Measurements from ENCODE around the gene TRAPPC11. TPM values are rescaled to one million over a fixed set of nuclear protein-coding genes. Genes with fewer than 3 reads are reported as not detected.

The TRAPPC11 gene
- total and polyA plus RNA-seq, 2 of the 13 experiments (the other 11 are each of a cell fraction or from before 2014, with no cell fraction given) = 18.0 to 23.2 TPM

- no peak for TF ChIP-seq ELF1 (CRISPR knock-in tag; IDR thresholded peaks at IDR 0.05)
- peak; percentile 32; the same call in 1 of the 2 replicates for TF ChIP-seq SIN3A (IDR thresholded peaks at IDR 0.05; ENCODE audit: borderline replicate concordance, low read depth, low read length)
- TF ChIP-seq ERF (CRISPR knock-in tag; IDR thresholded peaks at IDR 0.05) = no peak
- TF ChIP-seq EEA1 (CRISPR knock-in tag; IDR thresholded peaks at IDR 0.05; ENCODE audit: borderline replicate concordance) = 0 out of 2 replicates have a peak, but pooled peaks have one; percentile 47
- TF ChIP-seq ZC3H4 (CRISPR knock-in tag; IDR thresholded peaks at IDR 0.05; ENCODE audit: borderline replicate concordance) = no peak
- TF ChIP-seq, protein P1, sequence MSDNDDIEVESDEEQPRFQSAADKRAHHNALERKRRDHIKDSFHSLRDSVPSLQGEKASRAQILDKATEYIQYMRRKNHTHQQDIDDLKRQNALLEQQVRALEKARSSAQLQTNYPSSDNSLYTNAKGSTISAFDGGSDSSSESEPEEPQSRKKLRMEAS (IDR thresholded peaks at IDR 0.05) = peak; percentile 64; the same call in 1 of the 2 replicates
- no peak for TF ChIP-seq ZNF30 (CRISPR knock-in tag; IDR thresholded peaks at IDR 0.05)
- peak; percentile 63; the same call in 1 of the 2 replicates for TF ChIP-seq RNF2 (conservative IDR thresholded peaks at IDR 0.05; ENCODE audit: low read depth)
- TF ChIP-seq FLYWCH1 (CRISPR knock-in tag; IDR thresholded peaks at IDR 0.05) = no peak
- no peak for TF ChIP-seq GABPA (IDR thresholded peaks at IDR 0.05; ENCODE audit: low read depth, low read length)
- TF ChIP-seq GABPA (CRISPR knock-in tag; IDR thresholded peaks at IDR 0.05; ENCODE audit: low read depth) = no peak
- no peak for TF ChIP-seq ATF4 (CRISPR knock-in tag; IDR thresholded peaks at IDR 0.05)
- no peak for TF ChIP-seq RBFOX2 (IDR thresholded peaks at IDR 0.05; ENCODE audit: low read depth, low read length)
- no peak for TF ChIP-seq HOXA7 (CRISPR knock-in tag; IDR thresholded peaks at IDR 0.05)
- TF ChIP-seq, protein P2, sequence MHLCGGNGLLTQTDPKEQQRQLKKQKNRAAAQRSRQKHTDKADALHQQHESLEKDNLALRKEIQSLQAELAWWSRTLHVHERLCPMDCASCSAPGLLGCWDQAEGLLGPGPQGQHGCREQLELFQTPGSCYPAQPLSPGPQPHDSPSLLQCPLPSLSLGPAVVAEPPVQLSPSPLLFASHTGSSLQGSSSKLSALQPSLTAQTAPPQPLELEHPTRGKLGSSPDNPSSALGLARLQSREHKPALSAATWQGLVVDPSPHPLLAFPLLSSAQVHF (CRISPR knock-in tag; IDR thresholded peaks at IDR 0.05) = no peak
- 0 out of 2 replicates have a peak, but pooled peaks have one; percentile 19 for TF ChIP-seq ZMAT3 (CRISPR knock-in tag; conservative IDR thresholded peaks at IDR 0.05)
- no peak for TF ChIP-seq ZNF589 (CRISPR knock-in tag; conservative IDR thresholded peaks at IDR 0.05)
- TF ChIP-seq ZNF552 (CRISPR knock-in tag; IDR thresholded peaks at IDR 0.05; ENCODE audit: borderline replicate concordance) = no peak
- TF ChIP-seq ZNF614 (CRISPR knock-in tag; IDR thresholded peaks at IDR 0.05; ENCODE audit: borderline replicate concordance) = no peak
- TF ChIP-seq DMAP1 (CRISPR knock-in tag; IDR thresholded peaks at IDR 0.05) = 0 out of 2 replicates have a peak, but pooled peaks have one; percentile 49
- TF ChIP-seq YEATS4 (CRISPR knock-in tag; IDR thresholded peaks at IDR 0.05; ENCODE audit: borderline replicate concordance) = 0 out of 2 replicates have a peak, but pooled peaks have one; percentile 8
- no peak for TF ChIP-seq ZNF549 (CRISPR knock-in tag; IDR thresholded peaks at IDR 0.05)
- TF ChIP-seq TAF15 (IDR thresholded peaks at IDR 0.05; ENCODE audit: low read depth, low read length, poor library complexity, severe bottlenecking) = no peak
- TF ChIP-seq POLR2AphosphoS5 (IDR thresholded peaks at IDR 0.05; ENCODE audit: low read depth, low read length) = no peak
- no peak for TF ChIP-seq POLR2G (IDR thresholded peaks at IDR 0.05; ENCODE audit: low read depth, low read length)
- no peak for TF ChIP-seq SMARCE1 (IDR thresholded peaks at IDR 0.05; ENCODE audit: borderline replicate concordance)
- TF ChIP-seq, protein P3, sequence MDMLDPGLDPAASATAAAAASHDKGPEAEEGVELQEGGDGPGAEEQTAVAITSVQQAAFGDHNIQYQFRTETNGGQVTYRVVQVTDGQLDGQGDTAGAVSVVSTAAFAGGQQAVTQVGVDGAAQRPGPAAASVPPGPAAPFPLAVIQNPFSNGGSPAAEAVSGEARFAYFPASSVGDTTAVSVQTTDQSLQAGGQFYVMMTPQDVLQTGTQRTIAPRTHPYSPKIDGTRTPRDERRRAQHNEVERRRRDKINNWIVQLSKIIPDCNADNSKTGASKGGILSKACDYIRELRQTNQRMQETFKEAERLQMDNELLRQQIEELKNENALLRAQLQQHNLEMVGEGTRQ (IDR thresholded peaks at IDR 0.05; ENCODE audit: low read depth, low read length) = no peak
- TF ChIP-seq, protein P3 (CRISPR knock-in tag; IDR thresholded peaks at IDR 0.05; ENCODE audit: borderline replicate concordance) = no peak
Observed at GRCh38 chr4:183658362-183659028, 598 bp upstream of the TRAPPC11 start (continued).
